NCI-H82 treated with DMSO at 0.1 percent for 48 hours (cell line): ENCODE results near the gene CALD1.

Source experiments
- DNase-seq: peaks from one replicate; lab custom pipeline; 2025; ENCODE audit not compliant: unreplicated experiment; lab: John Stamatoyannopoulos, UW

The CALD1 gene

GRCh38 chr7:134916171-134916883, 136.9 kb downstream of the CALD1 start:
- DNase-seq = no peak

GRCh38 chr7:134919240-134919641, 139.8 kb downstream of the CALD1 start:
- DNase-seq = no peak

GRCh38 chr7:134920026-134920753, 140.8 kb downstream of the CALD1 start:
- no peak for DNase-seq

- no peak for DNase-seq
These were observed 143.6 kb downstream of the CALD1 start for GRCh38 chr7:134922720-134923704.

GRCh38 chr7:134925766-134926165, 146.3 kb downstream of the CALD1 start:
- DNase-seq = no peak

- DNase-seq = no peak
These were observed 147.0 kb downstream of the CALD1 start for GRCh38 chr7:134926396-134926795.

GRCh38 chr7:134927076-134927475, 147.6 kb downstream of the CALD1 start:
- DNase-seq = no peak

- DNase-seq = no peak
These were observed 148.3 kb downstream of the CALD1 start for GRCh38 chr7:134927723-134928122.

GRCh38 chr7:134928554-134928953, 149.1 kb downstream of the CALD1 start:
- no peak for DNase-seq

GRCh38 chr7:134931487-134931886, 152.1 kb downstream of the CALD1 start:
- no peak for DNase-seq

- DNase-seq = no peak
These were observed 153.4 kb downstream of the CALD1 start for GRCh38 chr7:134932707-134933370.

GRCh38 chr7:134933460-134934068, 154.1 kb downstream of the CALD1 start:
- no peak for DNase-seq

- no peak for DNase-seq
These were observed 156.3 kb downstream of the CALD1 start for GRCh38 chr7:134935701-134936100.

- no peak for DNase-seq
These were observed 157.6 kb downstream of the CALD1 start for GRCh38 chr7:134936893-134937510.

GRCh38 chr7:134938141-134938540, 158.7 kb downstream of the CALD1 start:
- no peak for DNase-seq

- no peak for DNase-seq
These were observed 159.7 kb downstream of the CALD1 start for GRCh38 chr7:134939136-134939535.

GRCh38 chr7:134940729-134941128, 161.3 kb downstream of the CALD1 start:
- DNase-seq = no peak

GRCh38 chr7:134941185-134941900, 161.9 kb downstream of the CALD1 start:
- no peak for DNase-seq

GRCh38 chr7:134941952-134942351, 162.5 kb downstream of the CALD1 start:
- DNase-seq = no peak
